Forelimb muscle (tissue), 1 donor: Measurements from ENCODE around the gene PTPRC. TPM values are rescaled to one million over a fixed set of nuclear protein-coding genes. Genes with fewer than 3 reads are reported as not detected.

ENCODE experiments used
- DNase-seq: peaks from one replicate; pipeline ENCODE4 v3.0.0-alpha.2; 2013; ENCODE audit warnings: low read depth
- polyA plus RNA-seq: library from polyadenylated mRNA; unstranded; fragments of 120-200 nt; gene quantifications from one replicate; pipeline ENCODE4 v1.2.1, GENCODE V29; 2013; ENCODE audit not compliant: insufficient read length

Gene PTPRC
- polyA plus RNA-seq, 1 donor: 5.0 TPM

DNA sequence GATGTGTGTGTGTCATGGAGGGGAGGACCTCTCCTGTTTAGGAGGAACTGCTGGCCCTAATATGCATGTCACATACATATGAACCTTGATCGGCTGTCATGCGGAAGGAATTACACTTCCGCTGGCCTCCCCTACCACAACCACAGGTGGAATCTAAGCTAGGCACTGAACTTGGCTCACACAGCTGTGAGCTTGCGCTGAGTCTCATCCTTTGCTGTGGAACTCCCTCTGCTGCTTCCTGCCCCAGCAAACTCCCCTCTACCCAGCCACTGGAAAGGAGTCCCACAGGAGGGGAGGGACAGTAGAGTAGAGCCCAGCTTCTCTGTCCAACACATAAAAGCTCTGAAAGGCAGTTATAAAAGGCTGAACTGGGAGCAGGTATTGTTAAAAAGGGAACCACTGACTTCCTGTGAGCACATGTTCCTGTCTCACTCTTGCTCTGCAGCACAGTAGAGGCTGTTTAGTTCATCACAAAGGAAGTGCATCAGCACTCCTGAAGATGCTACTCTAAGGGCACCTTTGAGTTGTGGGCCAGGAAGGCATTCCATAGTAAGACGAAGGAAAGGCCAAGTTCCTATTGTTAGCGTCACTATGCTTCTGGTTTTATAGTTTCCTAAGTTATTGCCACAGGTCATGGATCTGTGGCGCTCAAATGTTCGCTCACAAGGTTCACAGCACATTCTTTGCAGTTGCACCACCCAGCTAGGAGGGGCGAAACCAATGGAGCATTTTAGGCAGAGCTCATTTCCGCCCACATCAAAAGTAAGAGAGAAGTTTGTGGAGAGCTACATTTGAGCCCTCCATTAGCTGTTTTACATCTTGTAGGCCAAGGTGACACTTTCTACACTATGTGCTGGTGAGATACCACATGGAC lies 17.7 kb upstream of the PTPRC start:
- DNase-seq: no peak

DNA sequence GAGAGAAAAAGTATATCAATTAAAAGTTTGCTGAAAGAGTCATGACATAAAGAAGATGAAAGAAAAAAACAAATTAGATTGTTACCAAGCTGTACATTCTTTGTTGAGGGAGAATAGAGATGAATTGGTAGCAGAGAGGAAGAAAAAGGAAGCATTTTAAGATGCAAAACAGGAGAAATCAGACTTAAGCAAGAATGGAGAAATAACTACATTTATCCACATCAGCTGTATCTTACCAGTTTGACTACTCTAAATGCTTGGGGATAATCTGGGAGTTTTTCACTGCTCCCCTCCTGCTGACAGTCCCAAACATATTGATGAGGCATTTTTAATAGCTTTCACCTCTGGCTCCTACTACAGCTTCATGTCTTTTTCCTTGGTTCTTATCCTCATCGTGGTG lies 16.8 kb upstream of the PTPRC start:
- DNase-seq: no peak

DNA sequence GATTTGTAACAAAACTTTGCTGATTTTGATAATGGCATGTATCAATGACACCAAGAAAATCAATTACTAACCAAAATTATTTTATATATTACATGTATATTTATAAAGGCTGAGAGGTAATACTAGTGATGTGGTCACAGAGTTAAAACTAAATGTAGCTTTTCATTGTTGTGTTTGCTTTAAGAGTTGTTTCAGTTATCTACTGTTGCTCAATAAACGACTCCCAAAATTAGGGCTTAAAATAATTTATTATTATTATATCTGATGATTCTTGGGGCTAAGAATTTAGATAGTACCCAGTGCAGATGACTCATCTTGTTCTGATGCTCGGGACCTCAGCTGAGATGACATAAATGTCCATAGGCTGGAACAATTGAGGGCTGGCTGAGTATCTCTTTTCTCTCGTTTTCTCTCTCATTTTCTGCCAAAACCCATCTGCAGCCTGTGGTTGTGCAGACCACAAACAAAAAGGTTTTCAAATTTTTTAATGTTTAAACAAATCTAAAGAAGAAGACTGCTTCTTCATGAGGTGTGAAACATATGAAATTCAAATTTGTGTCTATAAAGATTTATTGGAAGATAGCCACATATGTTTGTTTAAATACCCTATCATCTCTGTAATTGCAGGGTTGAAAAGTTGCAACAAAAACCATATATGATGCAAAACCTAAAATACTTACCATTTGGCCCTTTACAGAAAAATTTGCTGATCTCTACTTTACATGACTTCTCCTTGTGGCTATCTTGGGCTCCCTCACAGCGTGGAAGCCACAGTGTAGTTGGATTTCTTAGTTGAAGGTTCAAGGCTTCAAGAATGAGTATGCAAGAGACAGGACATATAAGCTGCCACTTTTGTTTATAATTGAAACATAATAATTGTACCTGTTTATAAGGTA lies 14.8 kb upstream of the PTPRC start:
- no peak for DNase-seq

GRCh38 chr1:198624648-198624980 lies 14.2 kb upstream of the PTPRC start:
- no peak for DNase-seq

DNA sequence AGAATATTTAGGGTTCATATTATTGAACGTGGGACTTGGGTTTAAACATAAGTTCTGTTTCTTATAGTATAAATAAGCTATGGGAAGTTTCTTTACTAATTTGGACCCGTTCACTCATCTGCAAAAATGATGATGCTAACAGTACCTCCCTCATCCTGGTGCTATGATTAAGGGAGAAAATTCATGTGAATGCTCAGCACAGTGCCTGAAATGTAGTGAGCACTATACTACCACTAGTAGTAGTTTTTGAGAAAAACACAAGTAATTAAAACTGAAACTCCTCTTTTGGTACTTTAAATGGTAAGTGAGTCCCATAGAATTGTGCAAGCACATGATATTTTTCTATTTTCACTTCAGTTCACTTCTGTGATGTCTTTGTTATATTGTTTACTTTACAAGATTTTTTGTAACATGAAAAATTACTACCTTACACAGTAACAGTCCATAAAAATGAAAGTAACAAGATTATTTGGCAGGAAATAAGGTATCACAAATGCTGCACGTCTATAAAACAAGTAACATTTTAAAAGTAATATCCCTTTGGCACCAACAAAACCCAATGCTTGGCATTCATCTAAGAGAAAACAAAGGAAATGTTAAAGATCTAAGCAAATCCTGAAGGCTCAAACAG lies 11.3 kb upstream of the PTPRC start:
- no peak for DNase-seq

- no peak for DNase-seq
These were observed 10.8 kb upstream of the PTPRC start for GRCh38 chr1:198628067-198628455.

GRCh38 chr1:198629610-198630009 lies 9.2 kb upstream of the PTPRC start:
- DNase-seq: no peak

GRCh38 chr1:198630863-198631262 lies 8.0 kb upstream of the PTPRC start:
- no peak for DNase-seq

GRCh38 chr1:198631292-198631691 lies 7.5 kb upstream of the PTPRC start:
- no peak for DNase-seq

DNA sequence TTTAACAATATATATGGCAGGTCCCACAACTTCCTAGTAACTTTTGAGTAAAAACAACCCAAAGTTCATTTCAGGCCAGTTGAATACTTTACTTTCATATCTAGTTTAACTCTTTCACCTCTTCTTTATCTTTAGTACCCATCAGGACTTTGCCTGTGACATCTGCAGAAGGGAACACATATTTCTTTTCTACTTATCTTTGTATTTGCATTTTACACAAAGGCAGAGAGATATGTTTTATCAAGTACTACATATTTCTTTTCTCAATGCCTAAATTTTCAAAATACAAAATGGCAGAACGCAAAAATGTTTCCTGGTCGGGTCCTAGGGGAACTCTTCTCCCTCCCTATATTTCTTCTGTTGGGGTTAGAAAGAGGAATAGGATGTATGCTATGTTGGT lies 6.8 kb upstream of the PTPRC start:
- no peak for DNase-seq

- no peak for DNase-seq
These were observed 5.1 kb upstream of the PTPRC start for GRCh38 chr1:198633675-198634121.

- no peak for DNase-seq
These were observed 2.9 kb upstream of the PTPRC start for GRCh38 chr1:198635964-198636363.

DNA sequence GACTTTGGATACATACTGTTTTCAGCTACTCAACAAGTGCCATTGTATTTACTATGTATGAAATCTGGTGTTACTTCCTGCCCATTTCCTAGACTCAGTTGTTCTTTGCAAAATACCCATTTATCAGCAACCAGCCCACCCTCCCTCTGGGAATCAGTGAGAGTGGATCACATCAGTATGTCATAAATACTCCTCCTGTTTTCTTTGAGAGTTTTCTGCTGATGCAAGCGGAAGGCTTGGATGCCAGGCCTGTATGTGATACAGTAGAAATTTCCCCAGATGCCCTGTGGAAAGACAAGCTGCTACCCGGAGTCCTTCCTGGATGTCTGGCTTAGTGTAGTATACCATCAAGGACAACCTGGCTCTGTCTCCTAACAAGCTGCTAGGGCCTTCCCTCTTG lies 2.4 kb upstream of the PTPRC start:
- DNase-seq: no peak

DNA sequence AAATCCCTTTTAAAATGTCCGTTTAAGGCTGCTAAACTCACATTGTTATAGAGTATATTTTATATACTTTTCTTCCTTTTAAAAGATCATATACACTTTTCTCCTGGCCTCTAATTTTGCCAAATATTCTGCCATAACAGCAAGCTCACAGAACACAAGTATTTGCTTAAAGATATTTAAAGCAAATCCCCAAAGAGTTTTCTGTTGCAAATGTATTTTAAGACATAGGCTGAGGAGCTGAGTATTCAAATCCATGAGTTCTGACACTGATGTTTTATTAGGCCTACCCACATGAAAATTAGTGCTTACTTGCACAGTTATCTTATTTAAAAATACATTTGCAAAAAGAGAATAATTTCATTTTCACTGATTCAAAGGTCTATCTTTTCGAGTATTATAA lies 1.7 kb upstream of the PTPRC start:
- DNase-seq: no peak

- no peak for DNase-seq
These were observed 863 bp upstream of the PTPRC start for GRCh38 chr1:198637916-198638437.

- no peak for DNase-seq
These were observed 399 bp upstream of the PTPRC start for GRCh38 chr1:198638441-198638840.

DNA sequence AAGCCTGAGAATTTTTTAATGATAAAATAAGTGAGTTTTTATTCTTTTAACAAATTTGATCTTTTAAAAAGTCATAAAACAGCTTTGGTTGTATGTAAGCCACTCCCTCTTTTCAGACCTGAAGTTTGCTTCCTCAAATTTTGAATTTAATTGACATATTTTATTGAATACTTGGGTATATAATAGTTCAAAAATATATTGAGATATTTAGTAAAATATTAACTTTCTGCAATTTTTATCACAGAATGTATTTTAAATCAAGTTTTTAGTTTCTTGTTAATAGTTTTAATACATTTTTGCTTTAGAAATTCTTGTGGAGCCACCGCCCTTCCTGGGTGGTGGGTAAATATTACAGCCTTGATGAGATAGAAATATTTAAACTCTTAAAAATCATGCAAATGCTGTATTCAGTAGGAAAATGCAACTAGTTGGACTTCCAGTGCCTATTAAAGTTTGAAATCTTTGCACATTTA lies 867 bp downstream of the PTPRC start:
- no peak for DNase-seq

- DNase-seq: no peak
These were observed 1.3 kb downstream of the PTPRC start for GRCh38 chr1:198640174-198640573.

GRCh38 chr1:198641501-198641900 lies 2.7 kb downstream of the PTPRC start:
- no peak for DNase-seq

GRCh38 chr1:198641966-198642668 lies 3.3 kb downstream of the PTPRC start:
- no peak for DNase-seq

DNA sequence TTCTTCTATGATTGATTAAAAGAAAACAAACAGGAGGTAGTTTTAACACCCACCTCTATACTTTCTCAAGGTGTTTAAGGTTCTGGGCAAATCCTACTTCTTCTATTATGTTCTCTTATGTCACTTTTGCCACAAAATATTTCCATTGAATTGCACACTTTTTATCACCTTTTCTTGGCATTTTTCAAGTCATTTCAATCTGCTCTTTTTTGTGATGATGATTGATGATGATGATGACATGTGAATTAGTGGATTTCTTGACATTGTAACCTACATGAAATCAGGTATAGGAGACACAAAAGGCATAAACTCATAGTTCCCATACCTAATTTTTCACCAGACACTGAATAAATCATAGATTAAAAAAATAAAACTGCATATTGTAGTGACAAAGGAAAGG lies 4.1 kb downstream of the PTPRC start:
- no peak for DNase-seq
